ENCODE measurements around the gene OCSTAMP.

OCSTAMP gene

GRCh38 chr20:46573234-46573633 lies 22.8 kb upstream of the OCSTAMP start:
- no peak for DNase-seq

GRCh38 chr20:46572790-46573189 lies 22.3 kb upstream of the OCSTAMP start:
- no peak for DNase-seq

GRCh38 chr20:46572153-46572552 lies 21.7 kb upstream of the OCSTAMP start:
- no peak for DNase-seq

GRCh38 chr20:46571418-46571817 lies 21.0 kb upstream of the OCSTAMP start:
- DNase-seq = no peak

GRCh38 chr20:46570956-46571355 lies 20.5 kb upstream of the OCSTAMP start:
- no peak for DNase-seq

- no peak for DNase-seq
Measured at GRCh38 chr20:46569961-46570360, 19.5 kb upstream of the OCSTAMP start.

- DNase-seq = peak; percentile 99
Measured at GRCh38 chr20:46568570-46569129, 18.2 kb upstream of the OCSTAMP start.

GRCh38 chr20:46566125-46566524 lies 15.7 kb upstream of the OCSTAMP start:
- DNase-seq = no peak

- DNase-seq = no peak
Measured at GRCh38 chr20:46564241-46564957, 13.9 kb upstream of the OCSTAMP start.

GRCh38 chr20:46563860-46564221 lies 13.4 kb upstream of the OCSTAMP start:
- no peak for DNase-seq

- DNase-seq = no peak
Measured at GRCh38 chr20:46563170-46563859, 12.9 kb upstream of the OCSTAMP start.

- peak; percentile 75 for DNase-seq
Measured at GRCh38 chr20:46562373-46563169, 12.1 kb upstream of the OCSTAMP start.

- no peak for DNase-seq
Measured at GRCh38 chr20:46562009-46562372, 11.5 kb upstream of the OCSTAMP start.

GRCh38 chr20:46559685-46560440 lies 9.4 kb upstream of the OCSTAMP start:
- peak; percentile 10 for DNase-seq

GRCh38 chr20:46559001-46559400 lies 8.5 kb upstream of the OCSTAMP start:
- DNase-seq = no peak

GRCh38 chr20:46558511-46558959 lies 8.1 kb upstream of the OCSTAMP start:
- DNase-seq = no peak

- DNase-seq = no peak
Measured at GRCh38 chr20:46557231-46557956, 6.9 kb upstream of the OCSTAMP start.

- no peak for DNase-seq
Measured at GRCh38 chr20:46555370-46555956, 5.0 kb upstream of the OCSTAMP start.

GRCh38 chr20:46554828-46555227 lies 4.4 kb upstream of the OCSTAMP start:
- DNase-seq = no peak

- no peak for DNase-seq
Measured at GRCh38 chr20:46553926-46554325, 3.5 kb upstream of the OCSTAMP start.

Measured in NCI-H1105 treated with DMSO at 0.1 percent for 48 hours (cell line).